Trophoblast cell (in vitro differentiated cells and primary cell): ENCODE data around the gene RAPGEF1.

ENCODE experiments used
- DNase-seq, 2 donors: peaks; one replicate each; pipeline ENCODE4 v3.0.0-alpha.2; 2016
- H2AFZ ChIP-seq: 2 replicates; pipeline ENCODE4 v1.6.1; 2013; ENCODE audit warnings: low read length, moderate library complexity, mild to moderate bottlenecking; ENCODE audit not compliant: insufficient read depth, poor library complexity
- H2AK5ac ChIP-seq: 2 replicates; pipeline ENCODE4 v1.6.1; 2013; ENCODE audit warnings: mild to moderate bottlenecking, low read length
- H2BK120ac ChIP-seq: 2 replicates; pipeline ENCODE4 v1.6.1; 2013; ENCODE audit warnings: low read length, mild to moderate bottlenecking, moderate library complexity; ENCODE audit not compliant: insufficient read depth, poor library complexity
- H2BK12ac ChIP-seq: 2 replicates; pipeline ENCODE4 v1.6.1; 2013; ENCODE audit warnings: mild to moderate bottlenecking, low read length, moderate library complexity
- H2BK5ac ChIP-seq: 2 replicates; pipeline ENCODE4 v1.6.1; 2013; ENCODE audit warnings: low read length, low read depth, moderate library complexity, mild to moderate bottlenecking; ENCODE audit not compliant: poor library complexity
- H3K14ac ChIP-seq: 2 replicates; pipeline ENCODE4 v1.6.1; 2013; ENCODE audit warnings: mild to moderate bottlenecking, low read length
- H3K18ac ChIP-seq: 2 replicates; pipeline ENCODE4 v1.6.1; 2013; ENCODE audit warnings: mild to moderate bottlenecking, low read length
- H3K23ac ChIP-seq: 2 replicates; pipeline ENCODE4 v1.6.1; 2013; ENCODE audit warnings: low read length
- H3K27ac ChIP-seq: 2 replicates; pipeline ENCODE4 v1.5.1; 2013; ENCODE audit warnings: low read depth, mild to moderate bottlenecking, inconsistent platforms, low read length, moderate library complexity
- H3K27me3 ChIP-seq: 2 replicates; pipeline ENCODE4 v1.6.1; 2013; ENCODE audit warnings: inconsistent platforms, mild to moderate bottlenecking, low read length, moderate library complexity; ENCODE audit not compliant: insufficient read depth
- H3K36me3 ChIP-seq, 2 experiments: 1 replicate in 1 of 2; 2 replicates in 1 of 2; pipeline ENCODE4 v1.6.1; 2013; ENCODE audit warnings: low read length in 2 of 2, mild to moderate bottlenecking in 2 of 2, moderate library complexity in 1 of 2; ENCODE audit not compliant: insufficient read depth in 2 of 2, control insufficient read depth in 1 of 2
- H3K4ac ChIP-seq: 2 replicates; pipeline ENCODE4 v1.6.1; 2013; ENCODE audit warnings: low read depth, mild to moderate bottlenecking, low read length, moderate library complexity
- H3K4me1 ChIP-seq, 2 experiments: 1 replicate in 1 of 2; 2 replicates in 1 of 2; pipeline ENCODE4 v1.6.1; 2013; ENCODE audit warnings: low read length in 2 of 2, mild to moderate bottlenecking in 2 of 2, moderate library complexity in 1 of 2; ENCODE audit not compliant: insufficient read depth in 2 of 2, control insufficient read depth in 1 of 2
- H3K4me2 ChIP-seq: 2 replicates; pipeline ENCODE4 v1.6.1; 2013; ENCODE audit warnings: inconsistent platforms, mild to moderate bottlenecking, low read length, moderate library complexity
- H3K4me3 ChIP-seq: 2 replicates; pipeline ENCODE4 v1.5.1; 2013; ENCODE audit warnings: mild to moderate bottlenecking, low read depth, low read length, inconsistent platforms
- H3K79me1 ChIP-seq: one replicate; pipeline ENCODE4 v1.6.1; 2013; ENCODE audit warnings: low read length
- H3K79me2 ChIP-seq: 2 replicates; pipeline ENCODE4 v1.6.1; 2013; ENCODE audit warnings: low read length, mild to moderate bottlenecking; ENCODE audit not compliant: control insufficient read depth, insufficient read depth, poor library complexity
- H3K9ac ChIP-seq: 2 replicates; pipeline ENCODE4 v1.6.1; 2013; ENCODE audit warnings: mild to moderate bottlenecking, low read length
- H3K9me3 ChIP-seq: 2 replicates; pipeline ENCODE4 v1.6.1; 2013; ENCODE audit warnings: low read depth, mild to moderate bottlenecking, control low read depth, inconsistent platforms, low read length; ENCODE audit not compliant: insufficient read depth
- H4K12ac ChIP-seq: 2 replicates; pipeline ENCODE4 v1.6.1; 2013; ENCODE audit warnings: low read depth, mild to moderate bottlenecking, low read length, moderate library complexity
- H4K8ac ChIP-seq: 2 replicates; pipeline ENCODE4 v1.6.1; 2013; ENCODE audit warnings: low read depth, mild to moderate bottlenecking, low read length, moderate library complexity
- H4K91ac ChIP-seq: one replicate; pipeline ENCODE4 v1.6.1; 2013; ENCODE audit warnings: low read depth, mild to moderate bottlenecking, low read length, moderate library complexity
- WGBS: extraction: QIAGEN DNeasy Blood & Tissue Kit; methylation state at CpG from one replicate; pipeline ENCODE4 v1.1.7; 2013; ENCODE audit warnings: missing lambda C conversion rate; ENCODE audit not compliant: insufficient read length, insufficient coverage; ENCODE audit errors: extremely low coverage; 5-methylcytosine and 5-hydroxymethylcytosine counted together

The RAPGEF1 gene

DNA sequence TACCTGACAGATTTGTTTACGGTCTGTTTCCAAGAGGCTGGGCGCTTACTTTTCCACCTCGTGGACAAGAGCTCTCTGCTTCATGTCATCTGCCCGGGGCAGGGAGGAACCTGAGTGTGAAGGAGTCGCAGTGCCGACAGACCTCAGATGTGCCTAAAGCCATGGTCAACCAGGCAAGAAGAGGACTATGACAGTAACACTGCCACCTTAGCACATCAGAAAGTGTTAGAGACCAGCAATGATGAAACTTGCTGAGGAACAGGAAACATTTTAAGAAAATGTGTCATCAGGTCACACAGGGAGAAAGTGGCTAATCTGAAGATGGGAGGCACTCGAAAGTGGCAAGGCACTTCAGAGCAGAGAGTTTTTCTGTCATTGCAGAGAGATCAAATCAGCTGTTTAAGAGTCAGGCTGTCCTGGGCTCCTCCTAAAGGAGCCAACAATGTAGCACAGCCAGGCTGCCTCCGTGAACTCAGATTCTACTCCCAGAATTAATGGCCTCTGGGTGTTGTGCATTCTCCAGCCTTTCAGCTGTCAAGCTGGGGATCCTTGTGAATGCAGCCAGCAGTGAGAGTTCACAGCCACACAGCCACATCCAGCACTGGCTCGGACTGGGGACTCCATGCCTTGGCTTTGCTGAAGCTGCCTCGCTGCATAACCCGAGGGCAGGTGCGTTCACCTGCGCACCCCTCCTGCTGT, 94.6 kb downstream of the RAPGEF1 start:
- H3K27me3 ChIP-seq = no peaks in the 10 kb centered on the region
- H2BK12ac ChIP-seq = no peak overlapping the region
- H4K12ac ChIP-seq = no peak overlapping the region
- DNase-seq = peak; percentile 87 to 94
- H2BK120ac ChIP-seq = no peak overlapping the region
- H3K4ac ChIP-seq = no peak overlapping the region
- H3K14ac ChIP-seq = no peak overlapping the region
- peaks cover 3% of the 10 kb centered on the region for H3K79me2 ChIP-seq
- peaks cover 13 to 18% of the 10 kb centered on the region in 2 experiments for H3K4me1 ChIP-seq
- WGBS = no CpG with 5 or more reads among the region's 13 CpGs
- H3K4me2 ChIP-seq = no peak overlapping the region
- no peak overlapping the region for H3K27ac ChIP-seq
- peaks cover 3% of the 10 kb centered on the region for H3K79me1 ChIP-seq
- no peak overlapping the region for H4K91ac ChIP-seq
- H2BK5ac ChIP-seq = no peak overlapping the region
- no peak overlapping the region for H2AFZ ChIP-seq
- no peak overlapping the region for H4K8ac ChIP-seq
- H3K9ac ChIP-seq = no peak overlapping the region
- no peak overlapping the region for H3K4me3 ChIP-seq
- peaks cover 22 to 24% of the 10 kb centered on the region in 2 experiments for H3K36me3 ChIP-seq
- H2AK5ac ChIP-seq = no peak overlapping the region
- no peak overlapping the region for H3K23ac ChIP-seq
- H3K18ac ChIP-seq = peak overlapping the region; percentile 15
- H3K9me3 ChIP-seq = no peaks in the 10 kb centered on the region

- H3K4me2 ChIP-seq = no peak overlapping the region
- no peak overlapping the region for H2AFZ ChIP-seq
- H3K9ac ChIP-seq = no peak overlapping the region
- no peak overlapping the region for H3K14ac ChIP-seq
- H4K91ac ChIP-seq = no peak overlapping the region
- H4K8ac ChIP-seq = no peak overlapping the region
- H2BK120ac ChIP-seq = no peak overlapping the region
- WGBS = no CpG with 5 or more reads among the region's 13 CpGs
- peak; percentile 51 to 66 for DNase-seq
- H2BK5ac ChIP-seq = no peak overlapping the region
- H3K4me1 ChIP-seq = peaks cover 15% of the 10 kb centered on the region in 2 experiments
- H3K4me3 ChIP-seq = no peak overlapping the region
- no peak overlapping the region for H2BK12ac ChIP-seq
- H3K23ac ChIP-seq = no peak overlapping the region
- no peak overlapping the region for H4K12ac ChIP-seq
- H3K79me2 ChIP-seq = no peaks in the 10 kb centered on the region
- no peaks in the 10 kb centered on the region for H3K9me3 ChIP-seq
- no peak overlapping the region for H2AK5ac ChIP-seq
- no peak overlapping the region for H3K27ac ChIP-seq
- no peak overlapping the region for H3K4ac ChIP-seq
- peaks cover 25 to 29% of the 10 kb centered on the region in 2 experiments for H3K36me3 ChIP-seq
- peaks cover 3% of the 10 kb centered on the region for H3K79me1 ChIP-seq
- H3K18ac ChIP-seq = no peak overlapping the region
- no peaks in the 10 kb centered on the region for H3K27me3 ChIP-seq
Observed at GRCh38 chr9:131642496-131643083, 97.3 kb downstream of the RAPGEF1 start.

- Histone ChIP-seq H4K12ac (no peak overlapping the region), H3K4me2 (no peak overlapping the region), H3K23ac (no peak overlapping the region), H3K4ac (peak overlapping the region; percentile 33), H3K27ac (no peak overlapping the region), H3K79me2 (no peaks in the 10 kb centered on the region), H3K14ac (peak overlapping the region; percentile 21), H2AFZ (no peak overlapping the region), H2BK12ac (no peak overlapping the region), H4K8ac (no peak overlapping the region), H3K9ac (no peak overlapping the region), H3K27me3 (no peaks in the 10 kb centered on the region), H3K9me3 (no peaks in the 10 kb centered on the region), H3K18ac (peak overlapping the region; percentile 21), H4K91ac (no peak overlapping the region), H2BK5ac (no peak overlapping the region), H3K4me3 (no peak overlapping the region), H2BK120ac (no peak overlapping the region), H2AK5ac (no peak overlapping the region), H3K79me1 (peaks cover 3% of the 10 kb centered on the region), H3K4me1 (peaks cover 15% of the 10 kb centered on the region in 2 experiments), H3K36me3 (peaks cover 22 to 24% of the 10 kb centered on the region in 2 experiments)
- no CpG with 5 or more reads among the region's 18 CpGs for WGBS
- DNase-seq = peak; percentile 87 to 90
Observed at GRCh38 chr9:131641618-131642495, 98.0 kb downstream of the RAPGEF1 start.

- no peak overlapping the region for H3K23ac ChIP-seq
- no peak overlapping the region for H3K18ac ChIP-seq
- no peak overlapping the region for H2BK120ac ChIP-seq
- no CpG with 5 or more reads among the region's 11 CpGs for WGBS
- no peaks in the 10 kb centered on the region for H3K27me3 ChIP-seq
- DNase-seq = no peak
- peaks cover 3% of the 10 kb centered on the region for H3K79me1 ChIP-seq
- no peak overlapping the region for H4K91ac ChIP-seq
- H3K79me2 ChIP-seq = no peaks in the 10 kb centered on the region
- no peak overlapping the region for H2BK12ac ChIP-seq
- H3K4me1 ChIP-seq = peaks cover 17 to 20% of the 10 kb centered on the region in 2 experiments
- H2AFZ ChIP-seq = no peak overlapping the region
- H4K8ac ChIP-seq = no peak overlapping the region
- no peak overlapping the region for H3K4me3 ChIP-seq
- H3K9me3 ChIP-seq = no peaks in the 10 kb centered on the region
- H4K12ac ChIP-seq = no peak overlapping the region
- H3K36me3 ChIP-seq = peaks cover 21 to 26% of the 10 kb centered on the region in 2 experiments
- no peak overlapping the region for H3K9ac ChIP-seq
- H2BK5ac ChIP-seq = no peak overlapping the region
- no peak overlapping the region for H3K4ac ChIP-seq
- no peak overlapping the region for H3K27ac ChIP-seq
- no peak overlapping the region for H3K4me2 ChIP-seq
- no peak overlapping the region for H2AK5ac ChIP-seq
- no peak overlapping the region for H3K14ac ChIP-seq
Observed at GRCh38 chr9:131640438-131641137, 99.3 kb downstream of the RAPGEF1 start.
